HuH-7.5 (cell line): ENCODE results near the gene ERN2.
"Not testable (repeated sequence)": the region's sequence is repeated elsewhere in the genome, so short reads cannot be mapped to it uniquely, and the experiment has no call there.

ENCODE experiments used
- DNase-seq: peaks from one replicate; pipeline ENCODE4 v3.0.0; 2011; ENCODE audit warnings: low spot score

Gene ERN2

DNA sequence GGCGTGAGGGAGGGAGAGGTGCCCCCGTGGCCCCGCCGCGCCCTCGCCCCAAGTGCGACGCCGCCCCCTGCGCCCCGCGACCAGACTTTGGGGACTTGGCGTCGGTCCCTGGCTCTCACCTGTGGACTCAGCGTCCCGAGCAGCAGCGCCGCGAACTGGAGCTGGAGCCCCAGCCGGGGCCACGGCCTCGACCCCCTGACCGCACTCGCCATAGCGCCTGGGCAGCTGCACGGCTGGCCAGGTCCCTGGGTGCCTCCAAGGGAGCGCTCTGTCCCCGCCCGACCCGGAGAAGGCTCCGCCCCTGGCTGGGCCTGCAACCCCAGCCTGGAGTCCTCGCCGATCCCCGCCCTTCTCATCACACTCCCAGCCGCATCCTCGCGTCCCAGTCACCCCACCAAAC is at the start of gene ERN2:
Gene ERN2 (minus strand): TSS at position 247 of the 400 bp plus-strand sequence. CDS start 35 bp downstream, at position 212.
- DNase-seq: no peak

DNA sequence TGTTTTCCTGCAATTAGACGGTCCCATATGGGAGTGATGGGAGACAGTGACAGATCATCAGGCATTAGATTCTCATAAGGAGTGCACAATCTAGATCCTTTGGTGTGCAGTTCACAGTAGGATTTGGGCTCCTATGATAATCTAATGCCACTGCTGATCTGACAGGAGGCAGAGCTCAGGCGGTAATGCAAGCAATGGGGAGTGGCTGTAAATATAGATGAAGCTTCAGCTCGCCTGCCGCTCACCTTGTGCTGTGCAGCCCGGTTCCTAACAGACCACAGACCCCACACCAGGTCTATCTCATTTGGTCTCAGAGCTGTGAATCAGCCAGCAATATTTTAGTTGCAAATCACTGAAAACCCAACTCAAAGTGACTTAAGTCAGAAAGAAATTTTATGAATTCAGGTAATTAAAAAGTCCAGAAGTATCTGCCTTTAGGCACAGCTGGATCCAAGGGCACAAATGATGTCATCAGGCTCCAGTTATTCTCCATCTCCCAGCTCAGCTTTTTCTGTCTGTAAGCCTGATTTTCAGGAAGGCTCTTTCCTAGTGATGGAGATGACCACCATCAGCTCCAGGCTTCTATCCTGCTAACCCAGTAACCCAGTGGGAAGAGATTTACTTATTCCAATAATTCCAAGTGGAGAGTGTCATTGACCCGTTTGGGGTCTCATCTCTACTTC is 45.1 kb upstream of the ERN2 start:
- DNase-seq: no peak

DNA sequence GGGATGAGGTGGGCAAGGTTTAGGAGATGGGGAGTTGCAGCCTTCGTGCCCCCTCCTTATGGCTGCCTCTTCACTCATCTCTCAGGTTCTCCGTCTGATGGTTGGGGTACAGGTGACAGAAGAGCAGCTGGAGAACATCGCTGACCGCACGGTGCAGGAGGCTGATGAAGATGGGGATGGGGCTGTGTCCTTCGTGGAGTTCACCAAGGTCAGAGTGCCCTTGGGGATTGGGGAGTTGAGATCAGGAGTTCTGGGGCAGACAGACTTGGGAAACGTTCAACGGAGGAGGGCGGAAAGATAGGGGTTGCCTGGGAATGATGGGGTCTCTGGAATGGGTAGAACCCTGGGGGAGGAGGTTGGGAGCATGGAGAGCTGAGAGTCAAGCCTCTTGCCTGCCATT is 44.1 kb upstream of the ERN2 start:
- no peak for DNase-seq

DNA sequence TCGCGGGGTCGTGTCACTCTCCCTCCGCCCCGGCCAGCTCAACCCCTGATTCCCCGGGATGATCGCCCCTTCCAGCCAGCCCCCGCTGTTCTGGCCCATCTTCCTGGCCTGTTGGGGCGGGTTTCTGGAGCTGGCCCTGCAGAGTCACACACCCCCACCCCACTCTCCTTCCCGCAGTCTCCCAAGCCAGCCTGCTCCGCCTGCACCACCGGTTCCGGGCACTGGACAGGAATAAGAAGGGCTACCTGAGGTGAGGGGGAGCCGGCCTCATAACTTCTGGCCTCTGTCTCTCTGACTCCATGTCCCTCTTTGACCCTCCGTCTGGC is 42.4 kb upstream of the ERN2 start:
- DNase-seq: no peak

DNA sequence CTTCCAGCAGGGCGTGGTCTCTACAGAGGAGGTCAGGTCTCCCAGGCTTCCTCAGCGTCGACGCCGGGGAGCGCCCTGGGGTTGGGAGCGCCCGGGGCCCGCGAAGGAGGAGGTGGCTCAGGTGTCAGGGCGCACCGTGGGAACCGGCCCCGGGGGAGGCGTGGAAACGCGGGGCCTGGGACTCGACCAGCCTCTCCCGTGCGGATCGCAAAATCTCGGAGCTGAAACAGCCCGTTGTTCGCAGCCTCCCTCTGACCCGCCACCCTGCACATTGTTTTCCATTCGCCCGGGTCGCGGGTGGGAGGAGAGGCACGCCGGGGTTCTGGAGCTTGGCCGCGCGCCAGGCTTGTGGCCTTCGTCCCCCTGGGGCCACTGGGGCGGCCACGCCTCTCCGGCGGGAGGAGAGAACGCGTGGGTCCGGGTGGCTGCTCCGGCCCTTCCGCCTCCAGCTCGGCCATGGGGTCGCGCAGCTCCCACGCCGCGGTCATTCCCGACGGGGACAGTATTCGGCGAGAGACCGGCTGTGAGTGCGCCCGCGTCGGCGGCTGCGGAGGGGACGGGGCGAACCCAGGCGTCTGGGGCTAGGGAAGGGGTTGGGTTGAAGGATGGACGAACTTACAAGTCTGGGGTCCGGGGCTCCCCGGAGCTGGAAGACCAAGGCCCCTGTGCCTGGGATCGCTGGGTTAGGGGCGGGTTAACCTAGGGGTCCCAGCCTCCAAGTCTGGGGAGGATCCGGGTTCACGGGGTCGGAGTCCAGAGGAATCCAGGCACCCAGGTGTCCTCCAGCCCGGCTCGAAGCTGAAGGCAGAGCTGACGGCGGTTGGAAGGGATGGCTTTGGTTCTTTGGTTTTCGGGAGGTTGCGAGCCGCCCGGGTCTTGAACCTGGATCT is 41.8 kb upstream of the ERN2 start, which contains the start of gene CHP2:
Gene CHP2 (plus strand): TSS at position 433 of the 890 bp plus-strand sequence. CDS start 24 bp downstream, at position 457.
- DNase-seq: no peak

DNA sequence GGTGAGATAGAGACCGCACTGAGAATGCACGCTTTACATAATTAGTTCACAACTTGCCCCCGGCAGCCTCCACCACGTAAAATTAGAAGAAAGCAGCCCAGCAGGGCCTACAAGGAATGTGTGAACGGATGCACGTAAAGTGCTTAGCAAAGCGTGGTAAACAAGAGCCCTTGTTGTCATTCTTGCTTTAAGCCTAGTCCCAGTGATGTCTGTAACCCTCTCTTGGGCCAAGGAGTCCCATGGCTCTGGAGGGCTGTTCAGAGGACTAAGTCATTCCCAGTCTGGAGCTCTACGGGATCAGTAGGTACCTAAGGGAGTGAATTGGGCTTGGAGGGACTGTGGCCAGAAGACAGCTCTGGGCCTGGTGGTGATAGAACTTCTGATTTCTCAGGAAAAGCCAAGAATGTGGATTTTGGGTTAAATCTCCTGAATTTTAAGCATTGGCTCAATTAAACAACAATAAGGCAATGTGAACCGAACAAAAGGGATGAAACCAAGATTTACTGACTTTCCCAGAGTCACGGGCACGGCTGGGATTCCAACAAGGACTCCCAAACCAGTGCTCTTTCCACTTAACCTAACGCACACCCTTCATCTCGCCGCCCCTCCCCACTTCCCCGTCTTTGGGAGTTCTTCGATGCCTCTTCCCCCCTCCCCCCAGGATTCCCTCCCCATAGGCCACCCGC is 41.0 kb upstream of the ERN2 start:
- DNase-seq: no peak

DNA sequence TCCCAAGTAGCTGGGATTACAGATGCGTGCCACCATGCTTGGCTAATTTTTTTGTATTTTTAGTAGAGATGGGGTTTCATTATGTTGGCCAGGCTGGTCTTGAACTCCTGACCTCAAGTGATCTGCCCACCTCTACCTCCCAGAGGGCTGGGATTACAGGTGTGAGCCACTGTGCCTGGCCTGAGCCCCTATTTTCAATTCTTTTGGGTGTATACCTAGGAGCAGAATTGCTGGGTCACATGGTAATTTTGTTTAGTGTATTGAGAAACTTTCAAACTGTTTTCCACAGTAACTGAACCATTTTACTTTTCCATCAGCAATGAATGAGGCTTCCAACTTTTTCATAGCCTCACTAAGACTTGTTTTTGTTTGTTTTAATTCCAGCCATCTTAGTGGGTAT is 38.0 kb upstream of the ERN2 start:
- not testable (repeated sequence) for DNase-seq

DNA sequence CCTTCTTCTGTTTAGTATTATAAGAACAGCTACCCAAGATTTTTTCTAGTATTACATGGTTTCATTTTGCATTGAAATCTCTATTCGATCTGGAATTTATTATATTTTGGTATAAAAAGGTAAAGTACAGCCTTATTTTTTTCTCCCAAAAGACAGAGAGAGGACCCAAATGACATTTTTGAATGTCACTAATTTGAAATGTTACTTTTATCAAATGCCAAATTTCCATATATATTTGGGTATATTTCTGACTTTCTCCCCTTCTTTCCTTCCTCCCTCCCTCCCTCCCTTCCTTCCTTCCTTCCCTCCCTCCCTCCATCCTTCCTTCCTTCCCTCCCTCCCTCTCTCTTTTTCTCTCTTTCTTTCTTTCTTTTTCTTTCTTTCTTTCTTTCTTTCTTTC is 35.6 kb upstream of the ERN2 start:
- no peak for DNase-seq

DNA sequence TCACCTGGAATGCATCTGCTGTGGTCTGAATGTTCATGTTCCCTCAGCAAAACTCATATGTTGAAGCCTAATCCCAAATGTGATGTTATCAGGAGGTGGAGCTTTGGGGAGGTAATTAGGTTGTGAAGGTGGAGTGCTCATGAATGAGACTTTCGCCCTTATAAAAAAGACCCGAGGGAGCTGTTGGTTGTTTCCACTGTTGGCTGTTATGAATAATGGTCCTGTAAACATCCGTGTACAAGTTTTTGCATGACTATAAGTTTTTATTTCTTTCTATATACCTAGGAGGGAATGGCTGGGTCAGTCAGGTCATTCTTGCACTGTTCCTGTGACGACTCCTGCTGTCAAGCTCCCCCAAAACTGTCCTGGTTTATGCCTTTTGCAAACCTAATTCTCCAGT is 32.2 kb upstream of the ERN2 start:
- DNase-seq: no peak

DNA sequence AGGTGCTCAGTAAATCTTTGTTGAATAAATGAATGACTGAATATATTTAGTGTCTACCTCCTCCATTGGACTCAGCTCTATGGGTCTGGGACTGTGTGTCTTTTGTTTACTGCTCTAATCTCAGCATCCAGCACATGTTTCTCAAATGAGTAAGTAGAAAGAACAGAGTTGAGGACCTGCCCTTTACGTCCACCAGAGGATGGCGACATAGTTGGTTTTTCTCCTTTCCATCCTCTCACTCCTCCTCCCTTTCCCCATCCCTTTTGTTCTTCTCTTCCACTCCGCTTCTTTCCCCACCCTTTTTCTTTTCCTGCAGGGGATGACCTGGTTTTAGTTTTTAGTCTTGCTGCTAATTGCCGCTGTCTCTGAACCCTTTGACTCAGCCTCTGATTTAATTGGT is 29.7 kb upstream of the ERN2 start:
- DNase-seq: no peak

DNA sequence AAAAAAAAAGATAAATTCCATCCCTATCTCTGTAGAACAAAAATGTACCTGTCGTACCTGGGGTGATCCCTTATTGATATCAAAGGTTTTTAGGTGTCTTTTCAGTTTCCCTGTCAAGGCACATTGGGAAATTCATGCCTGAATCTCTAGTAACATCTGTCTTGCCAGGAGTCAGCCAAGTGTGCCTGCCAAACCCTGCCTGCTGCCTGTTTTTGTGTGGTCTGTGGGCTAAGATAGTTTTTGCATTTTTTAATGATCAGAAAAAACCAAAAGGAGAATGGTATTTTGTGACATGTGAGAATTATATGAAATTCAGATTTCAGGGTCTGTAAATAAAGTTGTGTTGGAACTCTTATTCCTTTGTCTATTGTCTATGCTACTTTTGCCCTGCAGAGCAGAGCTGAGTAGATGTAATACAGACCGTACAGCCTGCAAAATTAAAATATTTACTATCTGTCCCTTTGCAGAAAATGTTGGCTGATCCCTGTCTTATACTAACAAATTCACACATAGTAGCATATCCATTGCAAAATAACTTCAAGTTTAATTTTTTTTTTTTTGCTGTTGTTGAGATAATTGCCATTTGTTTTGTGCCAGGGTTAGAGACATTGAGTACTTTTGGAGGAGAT is 28.8 kb upstream of the ERN2 start:
- DNase-seq: no peak

DNA sequence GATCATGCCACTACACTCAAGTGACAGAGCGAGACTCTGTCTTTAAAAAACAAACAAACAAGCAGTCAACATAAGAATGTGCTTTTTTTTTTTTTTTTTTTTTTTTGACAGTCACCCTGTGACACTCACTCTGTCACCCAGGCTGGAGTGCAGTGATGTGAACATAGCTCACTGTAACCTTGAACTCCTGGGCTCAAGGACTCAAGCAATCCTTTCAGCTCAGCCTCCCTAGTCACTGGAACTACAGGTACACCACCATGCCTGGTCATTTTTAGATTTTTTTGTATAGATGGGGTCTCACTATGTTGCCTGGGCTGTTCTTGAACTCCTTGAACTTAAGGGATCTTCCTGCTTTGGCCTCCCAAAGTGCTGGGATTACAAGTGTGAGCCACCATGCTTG is 26.5 kb upstream of the ERN2 start:
- DNase-seq: no peak

DNA sequence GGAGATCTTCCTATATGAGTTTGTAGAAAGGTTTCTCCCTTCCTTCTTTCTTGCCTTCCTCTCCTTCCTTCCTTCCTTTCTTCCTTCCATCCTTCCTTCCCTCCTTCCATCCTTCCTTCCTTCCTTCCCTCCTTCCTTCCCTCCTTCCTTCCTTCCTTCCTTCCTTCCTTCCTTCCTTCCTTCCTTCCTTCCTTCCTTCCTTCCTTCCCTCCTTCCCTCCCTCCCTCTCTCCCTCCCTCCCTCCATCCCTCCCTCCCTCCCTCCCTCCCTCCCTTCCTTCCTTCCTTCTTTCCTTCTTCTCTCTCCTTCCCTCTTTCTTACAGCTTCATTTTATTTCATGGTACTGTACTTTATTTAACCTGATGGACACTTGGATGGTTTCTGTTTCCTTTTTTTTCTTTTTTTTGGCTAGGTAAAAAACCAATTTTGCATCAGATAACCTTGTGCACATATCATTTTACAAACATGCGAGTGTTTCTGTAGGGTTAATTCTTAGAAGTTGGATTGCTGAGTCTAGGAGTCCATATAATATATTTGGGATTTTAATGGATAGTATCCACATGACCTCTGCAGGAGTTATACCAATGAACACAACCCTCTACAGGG is 24.5 kb upstream of the ERN2 start:
- not testable (repeated sequence) for DNase-seq

DNA sequence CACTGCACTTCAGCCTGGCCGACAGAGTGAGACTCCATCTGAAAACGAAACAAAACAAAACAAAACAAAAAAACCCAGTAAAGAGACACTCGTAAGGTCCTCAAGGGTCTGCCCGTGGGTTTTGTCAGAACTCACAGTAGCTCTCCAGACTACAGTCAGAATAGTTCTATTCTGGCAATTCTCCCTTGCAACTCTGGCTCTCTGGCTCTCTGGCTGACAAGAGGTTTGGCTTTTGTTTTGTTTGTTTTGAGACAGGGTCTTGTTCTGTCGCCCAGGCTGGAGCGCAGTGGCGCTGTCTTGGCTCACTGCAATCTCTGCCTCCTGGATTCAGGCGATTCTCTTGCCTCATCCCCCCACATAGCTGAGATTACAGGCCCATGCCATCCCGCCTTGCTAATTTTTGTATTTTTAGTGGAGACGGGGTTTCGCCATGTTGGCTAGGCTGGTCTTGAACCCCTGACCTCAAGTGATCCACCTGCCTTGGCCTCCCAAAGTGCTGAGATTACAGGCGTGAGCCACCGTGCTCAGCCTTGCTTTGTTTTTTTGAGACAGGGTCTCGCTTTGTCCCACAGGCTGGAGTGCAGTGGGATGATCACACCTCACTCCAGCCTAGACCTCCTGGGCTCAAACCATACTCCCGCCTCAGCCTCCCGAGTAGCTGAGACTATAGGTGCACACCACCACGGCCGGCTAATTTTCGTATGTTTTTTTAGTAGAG is 21.3 kb upstream of the ERN2 start:
- DNase-seq: no peak

DNA sequence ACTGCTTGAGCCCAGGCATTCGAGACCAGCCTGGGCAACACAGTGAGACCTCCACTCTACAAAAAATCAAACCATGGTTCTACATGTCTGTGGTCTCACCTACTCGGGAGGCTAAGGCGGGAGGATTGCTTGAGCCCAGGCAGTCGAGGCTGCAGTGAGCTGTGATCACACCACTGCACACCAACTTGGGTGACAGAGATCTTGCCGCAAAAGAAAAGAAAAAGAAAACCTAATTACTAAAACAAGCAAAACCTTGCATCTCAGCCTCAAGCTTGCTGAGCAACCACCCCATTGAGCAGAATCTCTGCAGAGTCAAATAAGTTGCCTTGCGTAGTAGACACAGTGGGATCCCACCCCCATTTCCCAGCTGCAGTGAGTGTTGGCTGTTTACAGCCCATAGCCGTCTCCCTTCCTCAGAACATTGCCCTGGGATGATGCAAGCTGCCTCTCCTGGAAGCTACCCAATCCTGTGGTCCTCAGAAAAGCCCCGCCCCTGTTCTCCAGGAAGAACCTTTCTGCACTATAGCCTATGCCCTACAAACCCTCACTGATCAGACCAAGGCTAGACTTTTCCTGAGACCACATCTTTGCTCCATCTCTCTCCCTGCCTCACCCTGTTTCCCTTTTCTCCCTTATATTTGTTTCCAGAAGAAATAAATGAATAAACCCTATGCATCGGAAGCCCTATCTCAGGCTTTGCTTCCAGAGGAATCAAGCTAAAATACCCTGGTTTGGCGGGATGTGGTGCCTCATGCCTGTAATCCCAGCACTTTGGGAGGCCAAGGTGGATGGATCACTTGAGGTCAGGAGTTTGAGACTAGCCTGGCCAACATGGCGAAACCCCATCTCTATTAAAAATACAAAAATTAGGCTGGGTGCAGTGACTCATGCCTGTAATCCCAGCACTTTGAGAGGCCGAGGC is 16.7 kb upstream of the ERN2 start:
- no peak for DNase-seq

DNA sequence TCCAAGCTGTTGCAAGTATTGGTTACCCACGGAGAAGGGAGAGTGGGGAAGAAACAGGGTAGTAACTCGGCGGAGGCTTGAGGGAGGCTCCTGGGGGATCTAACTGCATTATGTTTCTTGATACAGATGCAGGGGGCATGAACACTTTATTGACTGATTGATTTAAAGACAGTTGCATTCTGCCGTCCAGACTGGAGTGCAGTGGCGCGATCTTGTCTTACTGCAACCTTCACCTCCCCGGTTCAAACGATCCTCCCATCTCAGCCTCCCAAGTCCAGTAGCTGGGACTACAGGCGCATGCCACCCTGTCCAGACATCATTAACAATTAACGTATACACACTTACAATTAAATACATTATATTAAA is 15.1 kb upstream of the ERN2 start:
- no peak for DNase-seq

DNA sequence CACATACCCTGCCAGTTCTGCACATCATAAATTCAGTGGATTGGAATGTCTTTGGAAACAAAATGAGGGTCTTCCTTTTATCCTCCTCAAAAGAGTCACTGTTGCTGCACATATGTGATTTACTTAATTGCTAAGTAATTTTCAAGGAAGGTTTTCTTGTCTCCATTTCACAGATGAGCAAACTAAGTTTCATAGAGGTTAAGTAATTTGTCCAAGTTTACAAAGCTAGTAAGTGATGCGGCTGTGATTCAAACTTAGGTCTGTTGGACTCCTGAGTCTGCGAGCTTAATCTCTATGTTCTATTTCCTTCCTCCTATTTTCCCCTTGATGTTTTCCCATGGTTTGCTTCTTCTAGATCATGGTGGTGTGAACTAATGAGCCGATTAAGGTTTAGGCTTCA is 13.7 kb upstream of the ERN2 start:
- DNase-seq: no peak

DNA sequence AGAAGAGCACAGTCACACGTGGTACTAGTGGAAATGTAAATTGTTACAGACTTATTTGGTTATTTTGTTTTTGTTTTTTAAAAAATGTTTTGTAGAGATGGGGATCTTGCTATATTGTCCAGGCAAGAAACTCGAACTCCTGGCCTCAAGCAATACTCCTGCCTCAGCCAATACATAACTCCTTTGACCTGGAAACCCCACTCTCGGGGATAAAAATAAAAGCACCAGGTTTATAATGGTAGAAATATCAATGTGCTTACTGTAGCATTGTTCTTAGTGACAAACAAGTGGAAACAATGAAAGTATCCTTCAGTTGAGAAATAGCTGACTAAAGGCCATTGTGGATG is 11.7 kb upstream of the ERN2 start:
- DNase-seq: no peak

DNA sequence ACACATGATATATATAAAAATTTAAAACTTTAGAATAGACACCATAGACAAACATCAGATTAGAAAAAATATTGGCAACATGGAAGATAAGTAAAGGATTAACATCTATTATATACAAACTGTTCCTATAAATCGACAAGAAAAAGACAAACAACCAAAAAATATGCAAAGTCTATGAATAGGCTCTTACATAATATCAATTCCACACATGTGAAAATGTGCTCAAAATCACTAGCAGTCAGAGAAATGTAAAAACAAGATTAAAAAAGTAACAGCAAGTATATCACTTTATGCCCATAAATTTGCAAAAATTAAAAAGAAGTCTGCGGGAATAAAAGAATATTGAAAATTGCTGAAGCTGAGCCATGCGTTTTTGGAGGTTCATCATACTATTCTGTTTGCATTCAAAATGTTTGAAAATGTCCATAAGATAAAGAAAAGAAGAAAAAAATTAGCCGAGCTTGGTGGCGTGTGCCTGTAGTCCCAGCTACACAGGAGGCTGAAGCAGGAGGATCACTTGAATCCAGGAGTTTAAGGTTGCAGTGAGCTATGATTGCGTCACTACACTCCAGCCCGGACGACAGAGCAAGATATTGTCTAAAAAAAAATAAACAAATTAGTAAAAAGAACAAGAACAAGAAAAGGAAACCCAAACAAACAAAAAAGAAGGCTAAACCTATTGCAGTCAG is 11.2 kb upstream of the ERN2 start:
- no peak for DNase-seq
